Renal cortical epithelial cell (primary cell): Measurements from ENCODE around the gene MPHOSPH9. TPM values are rescaled to one million over a fixed set of nuclear protein-coding genes. Genes with fewer than 3 reads are reported as not detected.

ENCODE experiments used
- DNase-seq: peaks from one replicate; pipeline ENCODE4 v3.0.0-alpha.2; 2011; ENCODE audit warnings: low read depth
- total RNA-seq: library from RNA; depleted of rRNA; stranded (reverse); fragments of >200 nt; gene quantifications from 2 replicates; pipeline ENCODE4 v1.2.3, GENCODE V29; 2014

The MPHOSPH9 gene
- total RNA-seq, 1 donor from 2014 or later, result 64.2 TPM

GRCh38 chr12:123149501-123150274 lies 83.3 kb downstream of the MPHOSPH9 start:
- DNase-seq, result no peak

- DNase-seq, result no peak
Measured at GRCh38 chr12:123149088-123149487, 83.9 kb downstream of the MPHOSPH9 start.

DNA sequence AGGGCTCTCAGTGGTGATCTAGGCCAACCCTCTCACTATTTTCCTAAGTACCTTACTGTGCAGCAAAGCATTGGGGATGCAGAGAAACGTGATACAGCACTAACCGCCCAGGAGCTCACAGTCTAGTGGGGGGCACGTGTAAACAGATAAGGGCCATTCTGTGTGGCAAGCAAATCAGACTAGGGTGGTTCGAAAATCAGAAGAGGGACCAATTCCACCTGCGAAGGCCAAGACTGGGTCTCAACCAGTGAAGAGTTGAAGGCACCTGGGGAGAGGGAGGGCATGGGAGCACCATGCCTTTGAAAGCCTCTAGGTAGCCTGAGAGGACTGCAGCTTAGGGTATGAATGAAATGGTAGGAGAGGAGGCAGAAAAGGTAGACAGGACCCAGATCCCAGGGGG lies 84.3 kb downstream of the MPHOSPH9 start:
- no peak for DNase-seq

DNA sequence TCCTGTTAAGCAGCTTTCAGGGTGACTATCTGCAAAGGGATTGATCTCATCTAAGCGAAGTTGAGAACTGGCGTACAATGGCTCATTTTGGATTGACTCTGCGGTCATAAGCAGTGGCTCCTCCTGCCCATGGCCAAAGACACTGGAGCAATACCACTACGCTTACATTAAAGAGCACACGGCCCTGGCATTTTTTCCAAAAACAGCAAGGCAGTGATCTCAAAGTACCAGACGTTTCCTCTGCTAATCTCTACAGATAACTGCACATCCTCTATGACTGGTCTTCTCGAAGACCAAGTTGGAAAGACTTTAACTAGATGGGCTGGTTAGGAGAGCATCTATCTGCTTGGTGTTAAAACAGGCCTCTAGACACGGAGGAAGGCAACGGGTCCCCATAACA lies 84.7 kb downstream of the MPHOSPH9 start:
- DNase-seq, result no peak

- no peak for DNase-seq
Measured at GRCh38 chr12:123145211-123145610, 87.7 kb downstream of the MPHOSPH9 start.

DNA sequence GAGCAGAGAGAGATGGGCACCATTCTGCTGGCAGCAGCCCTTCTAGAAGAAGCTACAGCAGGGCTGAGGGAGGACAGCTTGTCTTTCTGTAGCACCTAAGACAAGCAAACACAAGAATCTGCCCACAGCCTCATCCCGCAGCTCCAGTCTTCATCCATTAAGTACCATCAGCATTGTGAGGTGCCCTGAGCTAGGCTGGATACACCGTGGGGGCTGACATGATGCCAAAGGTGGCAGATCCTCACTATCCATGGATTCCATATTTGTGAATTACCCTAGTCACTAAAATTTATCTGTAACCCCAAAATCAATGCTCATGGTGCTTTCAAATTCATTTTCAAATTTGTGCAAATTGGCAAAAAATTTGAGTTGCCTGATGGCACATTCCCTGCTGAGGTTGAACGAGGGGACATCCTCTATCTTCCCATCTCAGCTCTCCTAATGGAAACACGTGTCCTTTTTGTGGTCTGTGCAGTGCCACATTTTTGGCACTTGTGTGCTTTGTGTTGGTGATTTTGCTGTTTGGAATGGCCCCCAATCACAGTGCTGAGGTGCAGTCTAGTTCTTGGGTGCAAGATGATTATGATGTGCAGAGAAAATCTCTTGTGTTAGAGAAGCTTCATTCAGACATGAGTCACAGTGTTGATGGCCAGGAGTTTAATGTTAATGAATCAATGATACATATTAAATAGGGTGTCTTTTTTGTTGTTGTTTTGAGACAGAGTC lies 89.0 kb downstream of the MPHOSPH9 start:
- no peak for DNase-seq

DNA sequence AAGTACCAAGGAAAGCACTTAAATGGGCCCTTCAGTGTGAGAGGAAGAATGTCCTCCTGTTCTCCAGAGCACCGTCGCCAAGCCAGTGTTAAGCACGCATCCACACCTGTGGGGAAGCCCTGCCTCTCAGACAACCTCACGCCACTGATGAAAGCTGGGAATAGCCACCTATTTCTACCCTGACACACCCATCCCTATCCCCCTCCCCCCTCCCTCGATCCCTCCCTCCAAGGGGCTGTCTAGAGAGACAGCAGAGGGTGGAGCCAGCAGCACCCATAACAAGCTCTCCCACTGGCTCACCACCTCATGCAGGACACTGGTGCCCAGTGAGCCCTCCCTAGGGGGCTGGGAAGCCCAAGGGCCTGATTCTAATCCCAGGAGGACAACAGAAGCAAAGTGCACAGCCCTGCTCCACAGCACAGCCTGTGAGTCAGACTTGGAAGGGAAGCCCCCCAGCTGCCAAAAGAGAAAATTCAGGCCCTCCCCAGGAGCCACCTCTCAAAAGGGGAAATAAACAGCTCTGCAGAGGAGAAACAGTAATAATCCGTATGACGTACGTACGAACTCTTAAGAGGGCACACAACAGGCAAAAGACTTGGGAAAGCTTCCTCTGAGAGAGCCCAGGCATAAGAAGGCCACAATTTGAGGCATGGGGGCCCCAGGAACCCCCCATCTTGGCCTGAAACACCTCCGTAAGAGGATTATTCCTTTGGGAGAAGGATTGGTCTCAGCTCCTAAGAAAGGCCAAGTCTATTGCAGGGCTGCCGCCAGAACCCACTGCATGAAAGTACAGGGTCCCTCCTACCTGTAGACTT lies 89.8 kb downstream of the MPHOSPH9 start:
- peak; percentile 51 for DNase-seq

- no peak for DNase-seq
Measured at GRCh38 chr12:123142518-123142840, 90.5 kb downstream of the MPHOSPH9 start.

- peak; percentile 96 for DNase-seq
Measured at GRCh38 chr12:123141615-123142517, 91.1 kb downstream of the MPHOSPH9 start.

DNA sequence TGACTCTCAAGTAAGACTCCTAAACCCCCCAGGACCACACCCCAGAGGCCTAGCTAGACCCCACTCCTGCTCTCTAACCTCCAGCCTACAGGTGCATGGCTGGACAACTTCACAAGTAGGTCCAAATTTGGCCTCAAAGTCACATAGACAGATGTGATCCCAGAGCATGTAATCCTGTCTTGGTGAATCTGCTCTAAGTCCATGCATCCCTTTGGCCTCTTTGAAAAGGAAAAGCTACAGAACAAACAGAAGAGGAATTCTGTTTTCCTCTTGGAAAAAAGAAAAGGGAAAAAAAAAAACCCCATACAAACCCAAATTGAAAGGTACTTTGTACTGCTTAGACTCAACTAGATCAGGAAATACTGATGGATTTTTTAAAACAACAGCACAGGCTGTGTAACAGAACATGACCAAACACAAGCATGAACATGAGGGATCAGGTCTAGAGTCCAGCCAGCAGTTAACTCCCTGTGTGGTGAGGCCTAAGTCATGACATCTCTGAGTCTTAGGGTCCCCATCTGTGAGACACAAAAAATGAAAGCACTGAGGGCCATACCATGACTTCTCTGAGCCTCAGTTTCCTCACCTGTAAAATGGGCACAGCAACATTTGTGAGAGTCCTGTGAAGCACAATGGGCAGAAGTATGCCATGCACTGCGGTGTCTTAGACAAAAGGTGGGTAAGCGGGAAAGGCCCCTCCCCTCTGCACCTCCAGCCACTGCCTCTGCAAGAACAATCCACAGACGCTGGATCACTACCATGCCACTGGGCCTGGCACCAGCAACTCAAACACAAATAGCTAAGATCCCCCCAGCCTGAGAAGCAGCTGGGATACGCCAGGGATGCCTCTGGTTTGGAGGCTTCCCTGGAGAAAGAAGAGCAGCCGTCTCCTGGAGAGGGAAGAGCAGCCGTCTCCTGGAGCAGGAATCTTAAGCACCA lies 92.0 kb downstream of the MPHOSPH9 start:
- DNase-seq, result peak; percentile 15

GRCh38 chr12:123139926-123140675 lies 92.8 kb downstream of the MPHOSPH9 start:
- peak; percentile 83 for DNase-seq

GRCh38 chr12:123135688-123136087 lies 97.3 kb downstream of the MPHOSPH9 start:
- no peak for DNase-seq

DNA sequence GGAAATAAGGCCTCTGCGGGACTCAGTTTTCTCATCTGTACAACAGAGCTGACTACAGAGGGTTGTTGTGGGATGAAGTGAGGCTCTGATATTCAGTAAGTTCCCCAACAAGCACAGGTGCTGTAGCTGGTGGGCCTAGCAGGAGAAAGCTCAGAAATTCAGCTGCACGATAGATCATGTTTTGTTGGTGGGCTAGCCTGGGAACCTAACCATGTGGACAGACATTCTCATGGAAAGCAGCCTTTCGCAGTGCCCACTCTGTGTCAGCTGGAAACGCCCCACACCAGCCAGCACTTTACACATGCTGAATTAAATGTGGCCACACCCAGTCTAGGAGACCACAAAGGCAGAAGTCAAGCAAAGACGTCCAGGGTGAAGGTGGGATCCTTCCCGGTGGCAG lies 98.1 kb downstream of the MPHOSPH9 start:
- DNase-seq, result no peak

- DNase-seq, result peak; percentile 80
Measured at GRCh38 chr12:123134271-123134671, 98.7 kb downstream of the MPHOSPH9 start.

- no peak for DNase-seq
Measured at GRCh38 chr12:123133701-123134100, 99.2 kb downstream of the MPHOSPH9 start.

DNA sequence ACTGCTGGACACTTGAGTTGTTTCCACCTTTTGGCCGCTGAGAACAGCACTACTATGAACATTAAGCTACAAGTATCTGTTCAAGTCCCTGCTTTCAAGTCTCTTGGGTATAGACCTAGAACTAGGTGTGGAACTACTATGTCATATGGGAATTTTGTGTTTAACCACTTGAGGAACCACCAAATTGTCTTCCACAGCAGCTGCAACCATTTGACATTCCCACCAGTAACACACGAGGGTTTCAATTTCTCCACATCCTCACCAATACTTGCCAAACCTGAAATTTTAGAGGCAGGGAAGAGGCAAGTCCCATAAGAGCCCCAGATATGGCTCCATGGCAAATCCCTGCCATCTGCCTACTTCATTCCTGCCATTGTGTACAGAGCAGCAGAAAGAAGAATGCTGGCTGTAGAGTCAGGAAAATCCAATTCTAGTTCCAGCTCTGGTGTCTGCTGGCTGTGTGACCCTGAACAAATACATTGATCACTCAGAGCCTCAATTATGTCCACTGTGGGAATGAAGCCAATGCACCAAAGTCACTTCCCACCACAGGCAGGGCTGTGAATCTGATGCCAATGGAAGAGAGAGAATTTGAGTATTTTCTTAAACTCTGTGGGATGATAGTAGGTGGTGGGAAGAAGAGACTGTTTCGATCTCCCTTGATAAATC lies 99.9 kb downstream of the MPHOSPH9 start:
- DNase-seq, result no peak

DNA sequence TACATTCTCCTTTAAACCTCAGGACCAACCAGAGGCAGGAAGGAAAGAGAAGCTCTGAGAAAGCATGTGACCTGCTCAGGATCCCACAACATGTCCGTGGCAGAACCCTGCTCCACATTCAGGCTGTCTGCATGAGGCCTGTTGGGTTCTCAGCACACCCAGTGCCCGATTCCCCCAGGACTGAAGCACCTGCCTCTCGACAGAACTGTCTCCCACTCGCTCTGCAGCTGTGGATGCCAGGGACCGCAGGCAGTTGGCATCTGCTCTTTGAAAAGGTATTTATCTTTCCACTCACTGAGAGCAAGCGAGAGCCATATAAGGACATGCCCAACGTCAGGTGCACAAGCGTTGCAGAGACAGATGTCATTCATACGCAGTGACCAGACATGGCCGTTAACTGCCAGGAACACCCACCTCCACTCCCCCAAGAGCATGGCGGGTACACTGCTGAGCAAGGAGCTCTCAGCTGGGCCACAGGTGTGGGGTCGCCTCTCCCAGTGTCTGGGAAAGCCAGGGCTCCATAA lies 101.0 kb downstream of the MPHOSPH9 start:
- DNase-seq, result no peak

- DNase-seq, result peak; percentile 51
Measured at GRCh38 chr12:123131291-123131832, 101.6 kb downstream of the MPHOSPH9 start.
